IMR-90 (cell line): ENCODE measurements around the gene RBMS3. TPM values are rescaled to one million over a fixed set of nuclear protein-coding genes. Genes with fewer than 3 reads are reported as not detected.

Experiments
- ATAC-seq: fragments of 200-7000 bp; cut with Tn5 transposase; 2 replicates; pipeline ENCODE4 v1.9.1; 2020; ENCODE audit warnings: low read depth, mild to moderate bottlenecking, moderate library complexity
- BruUV-seq: library from RNA; stranded (reverse); fragments of 400-500 nt; replicated peaks from 2 replicates; lab custom pipeline; 2021; lab: Mats Ljungman, UMichigan
- CTCF ChIA-PET: fragments of 300-600 bp; formaldehyde crosslinking; extraction: SDS; loops from one replicate; lab custom pipeline; 2021; ENCODE audit warnings: antibody characterized with exemption; lab: Yijun Ruan, JAX
- POLR2A ChIA-PET: fragments of 300-600 bp; sonication (Branson Sonifier 250); formaldehyde crosslinking; loops from one replicate; lab custom pipeline; 2022; ENCODE audit warnings: antibody characterized with exemption; ENCODE audit not compliant: unreplicated experiment; lab: Charles Lee
- DNase-seq: peaks from one replicate; pipeline ENCODE4 v3.0.0; 2013
- H2AFZ ChIP-seq: replicated peaks from 2 replicates; pipeline ENCODE3; 2013; ENCODE audit warnings: low read length, mild to moderate bottlenecking; ENCODE audit not compliant: poor library complexity
- H2AK5ac ChIP-seq: 2 replicates; pipeline ENCODE4 v1.6.1; 2013; ENCODE audit warnings: low read depth, low read length, inconsistent platforms
- H2AK9ac ChIP-seq: replicated peaks from 2 replicates; pipeline ENCODE3; 2013; ENCODE audit warnings: mild to moderate bottlenecking, low read depth, low read length, moderate library complexity; ENCODE audit not compliant: poor library complexity
- H2BK120ac ChIP-seq: 2 replicates; pipeline ENCODE4 v1.6.1; 2013; ENCODE audit warnings: low read depth, low read length, inconsistent platforms
- H2BK15ac ChIP-seq: 3 replicates; pipeline ENCODE4 v1.6.1; 2013; ENCODE audit warnings: low read depth, low read length, inconsistent platforms
- H2BK20ac ChIP-seq: 2 replicates; pipeline ENCODE4 v1.6.1; 2013; ENCODE audit warnings: low read depth, mild to moderate bottlenecking, inconsistent platforms, low read length, moderate library complexity
- H2BK5ac ChIP-seq: 2 replicates; pipeline ENCODE4 v1.6.1; 2013; ENCODE audit warnings: mild to moderate bottlenecking, low read depth, low read length, inconsistent platforms; ENCODE audit not compliant: poor library complexity, severe bottlenecking
- H3K14ac ChIP-seq: replicated peaks from 2 replicates; pipeline ENCODE4 v1.6.1; 2013; ENCODE audit warnings: low read depth, low read length, inconsistent platforms
- H3K18ac ChIP-seq: 2 replicates; pipeline ENCODE4 v1.6.1; 2013; ENCODE audit warnings: low read depth, low read length, control low read depth
- H3K23ac ChIP-seq: 2 replicates; pipeline ENCODE4 v1.6.1; 2013; ENCODE audit warnings: low read depth, low read length, inconsistent platforms
- H3K27ac ChIP-seq: 2 replicates; pipeline ENCODE4 v1.5.1; 2013; ENCODE audit warnings: mild to moderate bottlenecking, control low read depth, low read length; ENCODE audit not compliant: insufficient read depth
- H3K27me3 ChIP-seq: 2 replicates; pipeline ENCODE4 v1.6.1; 2013; ENCODE audit warnings: low read length; ENCODE audit not compliant: control insufficient read depth, insufficient read depth
- H3K36me3 ChIP-seq: 2 replicates; pipeline ENCODE4 v1.6.1; 2013; ENCODE audit warnings: low read length, mixed read lengths; ENCODE audit not compliant: control insufficient read depth, insufficient read depth
- H3K4ac ChIP-seq: 2 replicates; pipeline ENCODE4 v1.6.1; 2013; ENCODE audit warnings: low read depth, low read length, inconsistent platforms
- H3K4me1 ChIP-seq: 2 replicates; pipeline ENCODE4 v1.6.1; 2013; ENCODE audit warnings: low read length, mixed read lengths; ENCODE audit not compliant: control insufficient read depth, insufficient read depth
- H3K4me2 ChIP-seq: 2 replicates; pipeline ENCODE4 v1.6.1; 2013; ENCODE audit warnings: low read depth, mild to moderate bottlenecking, control low read depth, low read length, moderate library complexity
- H3K4me3 ChIP-seq: 2 replicates; pipeline ENCODE4 v1.5.1; 2013; ENCODE audit warnings: low read depth, mild to moderate bottlenecking, control low read depth, low read length, moderate library complexity; ENCODE audit not compliant: insufficient read depth
- H3K56ac ChIP-seq: 2 replicates; pipeline ENCODE4 v1.6.1; 2013; ENCODE audit warnings: low read length, inconsistent platforms; ENCODE audit not compliant: insufficient read depth; ENCODE audit errors: extremely low read depth
- H3K79me1 ChIP-seq, 2 experiments: 2 replicates each; pipeline ENCODE4 v1.6.1; 2013; ENCODE audit warnings: low read length in 2 of 2, inconsistent platforms in 1 of 2, low read depth in 1 of 2
- H3K9ac ChIP-seq: 2 replicates; pipeline ENCODE4 v1.6.1; 2013; ENCODE audit warnings: low read depth, low read length, control low read depth
- H3K9me1 ChIP-seq: 2 replicates; pipeline ENCODE4 v1.6.1; 2013; ENCODE audit warnings: low read length, inconsistent platforms; ENCODE audit not compliant: insufficient read depth
- H3K9me3 ChIP-seq: 2 replicates; pipeline ENCODE4 v1.6.1; 2013; ENCODE audit warnings: low read length; ENCODE audit not compliant: control insufficient read depth, insufficient read depth
- H4K20me1 ChIP-seq: 2 replicates; pipeline ENCODE4 v1.6.1; 2013; ENCODE audit warnings: low read length, inconsistent platforms; ENCODE audit not compliant: insufficient read depth
- H4K5ac ChIP-seq: 2 replicates; pipeline ENCODE4 v1.6.1; 2013; ENCODE audit warnings: mild to moderate bottlenecking, low read depth, low read length, control low read depth
- H4K8ac ChIP-seq, 2 experiments: 2 replicates each; pipeline ENCODE4 v1.6.1; 2013; ENCODE audit warnings: low read depth in 2 of 2, low read length in 2 of 2, control low read depth in 1 of 2, inconsistent platforms in 1 of 2
- H4K91ac ChIP-seq: 2 replicates; pipeline ENCODE4 v1.6.1; 2013; ENCODE audit warnings: low read depth, low read length, inconsistent platforms; ENCODE audit not compliant: insufficient read depth
- BHLHE40 ChIP-seq: fragments of 150-350 bp; IDR thresholded peaks from 2 replicates; pipeline ENCODE4 v1.6.1; 2016; ENCODE audit warnings: mild to moderate bottlenecking, low read depth, low read length
- CEBPB ChIP-seq: IDR thresholded peaks from 2 replicates; pipeline ENCODE4 v1.6.1; 2012; ENCODE audit warnings: low read depth, low read length, improper control_type of control experiment
- CHD1 ChIP-seq: IDR thresholded peaks from 2 replicates; pipeline ENCODE4 v1.6.1; 2012; ENCODE audit warnings: low read depth, low read length, improper control_type of control experiment
- FOS ChIP-seq: fragments of 150-350 bp; IDR thresholded peaks from 2 replicates; pipeline ENCODE4 v1.6.1; 2016; ENCODE audit warnings: low read depth, low read length
- MAFK ChIP-seq: IDR thresholded peaks from 2 replicates; pipeline ENCODE4 v1.6.1; 2012; ENCODE audit warnings: low read depth, low read length, improper control_type of control experiment
- MAZ ChIP-seq: IDR thresholded peaks from 2 replicates; pipeline ENCODE4 v1.6.1; 2012; ENCODE audit warnings: low read depth, mild to moderate bottlenecking, low read length, improper control_type of control experiment, moderate library complexity, borderline replicate concordance
- MXI1 ChIP-seq: IDR thresholded peaks from 2 replicates; pipeline ENCODE4 v1.6.1; 2012; ENCODE audit warnings: low read depth, mild to moderate bottlenecking, low read length, moderate library complexity, borderline replicate concordance
- NFE2L2 ChIP-seq: fragments of 150-350 bp; IDR thresholded peaks from 2 replicates; pipeline ENCODE4 v1.6.1; 2016; ENCODE audit warnings: low read depth, mild to moderate bottlenecking, low read length
- POLR2A ChIP-seq: IDR thresholded peaks from 2 replicates; pipeline ENCODE4 v1.6.1; 2012; ENCODE audit warnings: mild to moderate bottlenecking, low read depth, low read length
- RAD21 ChIP-seq: IDR thresholded peaks from 2 replicates; pipeline ENCODE4 v1.6.1; 2012; ENCODE audit warnings: low read length, improper control_type of control experiment
- RCOR1 ChIP-seq: IDR thresholded peaks from 2 replicates; pipeline ENCODE4 v1.6.1; 2012; ENCODE audit warnings: mild to moderate bottlenecking, low read length, improper control_type of control experiment; ENCODE audit not compliant: insufficient replicate concordance
- RFX5 ChIP-seq: IDR thresholded peaks from 2 replicates; pipeline ENCODE4 v1.8.0; 2012; ENCODE audit warnings: low read depth, mild to moderate bottlenecking, low read length, moderate library complexity
- SMC3 ChIP-seq: fragments of 150-350 bp; IDR thresholded peaks from 2 replicates; pipeline ENCODE4 v1.6.1; 2016; ENCODE audit warnings: low read depth, mild to moderate bottlenecking, antibody characterized with exemption, low read length, moderate library complexity
- WGBS, 2 experiments: methylation state at CpG; one replicate each; pipeline versions ENCODE4 v1.1.5 to v1.1.7; 2013; ENCODE audit warnings: missing lambda C conversion rate in 2 of 2; ENCODE audit not compliant: insufficient read length in 1 of 2; ENCODE audit errors: extremely low coverage in 2 of 2; 5-methylcytosine and 5-hydroxymethylcytosine counted together
- dilution Hi-C: fragments of 300-500 bp; cut with HindIII; formaldehyde crosslinking; loops from one replicate; pipeline ENCODE4 v1.14.3; 2018; ENCODE audit warnings: low sequenced_read_pairs; ENCODE audit not compliant: unreplicated experiment
- in situ Hi-C: fragments of 300-500 bp; cut with MboI; formaldehyde crosslinking; loops from 3 replicates; pipeline ENCODE4 v1.14.3; 2019; ENCODE audit warnings: low sequenced_read_pairs, inconsistent platforms, mixed read lengths
- intact Hi-C: fragments of 100-400 bp; cut with micrococcal nuclease; formaldehyde crosslinking; loops from 2 replicates; pipeline ENCODE4 v1.10.0; 2022
- polyA plus RNA-seq, 3 experiments: library from polyadenylated mRNA; depleted of rRNA; stranded (reverse); fragments of >200 nt; gene quantifications; 2 replicates each; pipeline ENCODE4 v1.2.3, GENCODE V29; 2012; ENCODE audit warnings: low replicate concordance in 1 of 3
- total RNA-seq: library from RNA; depleted of rRNA; stranded (reverse); fragments of >200 nt; gene quantifications from 2 replicates; pipeline ENCODE4 v1.2.3, GENCODE V29; 2012
- TF ChIP-seq, protein P1 (sequence below): fragments of 150-350 bp; IDR thresholded peaks from 2 replicates; pipeline ENCODE4 v1.6.1; 2016; ENCODE audit warnings: low read depth, mild to moderate bottlenecking, low read length, moderate library complexity, borderline replicate concordance
- TF ChIP-seq, protein P2 (sequence below): fragments of 150-350 bp; IDR thresholded peaks from 2 replicates; pipeline ENCODE4 v1.6.1; 2017; ENCODE audit warnings: mild to moderate bottlenecking, antibody characterized with exemption, low read length, low read depth
- TF ChIP-seq, protein P3 (sequence below): conservative IDR thresholded peaks from 2 replicates; pipeline ENCODE4 v1.5.1; 2012; ENCODE audit warnings: mild to moderate bottlenecking, low read depth, low read length, improper control_type of control experiment

The RBMS3 gene
- total and polyA plus RNA-seq, 2 of the 4 experiments (the other 2 are of a cell fraction) = 15.2 to 127 TPM

DNA sequence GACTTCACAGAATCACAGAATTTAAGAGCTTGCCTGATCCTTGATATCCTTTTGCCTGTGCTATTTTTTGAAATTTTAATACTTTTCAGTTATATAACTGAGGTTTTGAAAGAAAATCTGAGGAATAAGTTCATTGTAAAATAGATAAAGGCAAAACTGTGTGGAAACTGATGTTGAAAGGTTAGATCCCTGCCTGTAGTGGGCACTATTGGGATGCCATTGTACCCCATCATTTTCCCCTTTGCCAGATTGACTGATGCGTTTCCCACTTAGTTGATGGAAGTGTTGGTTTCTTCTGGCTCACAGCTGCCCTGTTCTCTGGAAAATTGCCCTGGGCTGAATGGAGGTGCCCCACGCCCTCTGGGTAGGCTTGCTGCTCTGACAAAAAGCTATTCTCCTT is 387.9 kb downstream of the RBMS3 start:
- ATAC-seq = no peak
- intact Hi-C loops = no loop called here
- ChIA-PET POLR2A (no interaction called here), CTCF (interaction anchor here (0.7 kb wide), 2 partner anchors 124 to 815 kb away, joined by 3 read pairs; no protein-coding TSS in a partner anchor)
- Histone ChIP-seq H4K20me1 (no peaks in the 10 kb centered on the region), H2BK15ac (no peak overlapping the region), H3K9ac (no peak overlapping the region), H3K23ac (no peak overlapping the region), H2AFZ (no peak overlapping the region), H3K27me3 (no peaks in the 10 kb centered on the region), H2BK20ac (no peak overlapping the region), H3K14ac (no peak overlapping the region), H3K79me1 (peaks cover 0 to 5% of the 10 kb centered on the region in 2 experiments; a peak in 1 of 4 replicates), H4K8ac (no peak overlapping the region), H3K9me1 (no peaks in the 10 kb centered on the region), H3K27ac (no peak overlapping the region), H2AK9ac (no peak overlapping the region), H3K4me3 (no peak overlapping the region), H3K18ac (no peak overlapping the region), H4K5ac (no peak overlapping the region), H3K56ac (no peak overlapping the region), H3K36me3 (peaks cover 6% of the 10 kb centered on the region; the same call in 1 of the 2 replicates), H3K9me3 (no peaks in the 10 kb centered on the region), H3K4ac (no peak overlapping the region), H2BK120ac (no peak overlapping the region), H4K91ac (no peak overlapping the region), H3K4me2 (no peak overlapping the region), H2AK5ac (no peak overlapping the region), H2BK5ac (no peak overlapping the region), H3K4me1 (no peaks in the 10 kb centered on the region)
- no TSS peak for BruUV-seq
- no peak for DNase-seq
- dilution Hi-C loops = no loop called here
- no CpG with 5 or more reads among the region's 2 CpGs for WGBS, 2 experiments
- in situ Hi-C loops = no loop called here
- TF ChIP-seq RFX5 = no peak
- TF ChIP-seq RCOR1 = no peak
- TF ChIP-seq, protein P1, sequence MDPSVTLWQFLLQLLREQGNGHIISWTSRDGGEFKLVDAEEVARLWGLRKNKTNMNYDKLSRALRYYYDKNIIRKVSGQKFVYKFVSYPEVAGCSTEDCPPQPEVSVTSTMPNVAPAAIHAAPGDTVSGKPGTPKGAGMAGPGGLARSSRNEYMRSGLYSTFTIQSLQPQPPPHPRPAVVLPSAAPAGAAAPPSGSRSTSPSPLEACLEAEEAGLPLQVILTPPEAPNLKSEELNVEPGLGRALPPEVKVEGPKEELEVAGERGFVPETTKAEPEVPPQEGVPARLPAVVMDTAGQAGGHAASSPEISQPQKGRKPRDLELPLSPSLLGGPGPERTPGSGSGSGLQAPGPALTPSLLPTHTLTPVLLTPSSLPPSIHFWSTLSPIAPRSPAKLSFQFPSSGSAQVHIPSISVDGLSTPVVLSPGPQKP = no peak
- TF ChIP-seq POLR2A = no peak
- no peak for TF ChIP-seq MAFK
- TF ChIP-seq MXI1 = no peak
- no peak for TF ChIP-seq FOS
- TF ChIP-seq NFE2L2 = no peak
- TF ChIP-seq CHD1 = no peak
- TF ChIP-seq, protein P2, sequence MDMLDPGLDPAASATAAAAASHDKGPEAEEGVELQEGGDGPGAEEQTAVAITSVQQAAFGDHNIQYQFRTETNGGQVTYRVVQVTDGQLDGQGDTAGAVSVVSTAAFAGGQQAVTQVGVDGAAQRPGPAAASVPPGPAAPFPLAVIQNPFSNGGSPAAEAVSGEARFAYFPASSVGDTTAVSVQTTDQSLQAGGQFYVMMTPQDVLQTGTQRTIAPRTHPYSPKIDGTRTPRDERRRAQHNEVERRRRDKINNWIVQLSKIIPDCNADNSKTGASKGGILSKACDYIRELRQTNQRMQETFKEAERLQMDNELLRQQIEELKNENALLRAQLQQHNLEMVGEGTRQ = no peak
- no peak for TF ChIP-seq BHLHE40
- TF ChIP-seq SMC3 = no peak
- TF ChIP-seq MAZ = no peak
- no peak for TF ChIP-seq CEBPB
- TF ChIP-seq, protein P3, sequence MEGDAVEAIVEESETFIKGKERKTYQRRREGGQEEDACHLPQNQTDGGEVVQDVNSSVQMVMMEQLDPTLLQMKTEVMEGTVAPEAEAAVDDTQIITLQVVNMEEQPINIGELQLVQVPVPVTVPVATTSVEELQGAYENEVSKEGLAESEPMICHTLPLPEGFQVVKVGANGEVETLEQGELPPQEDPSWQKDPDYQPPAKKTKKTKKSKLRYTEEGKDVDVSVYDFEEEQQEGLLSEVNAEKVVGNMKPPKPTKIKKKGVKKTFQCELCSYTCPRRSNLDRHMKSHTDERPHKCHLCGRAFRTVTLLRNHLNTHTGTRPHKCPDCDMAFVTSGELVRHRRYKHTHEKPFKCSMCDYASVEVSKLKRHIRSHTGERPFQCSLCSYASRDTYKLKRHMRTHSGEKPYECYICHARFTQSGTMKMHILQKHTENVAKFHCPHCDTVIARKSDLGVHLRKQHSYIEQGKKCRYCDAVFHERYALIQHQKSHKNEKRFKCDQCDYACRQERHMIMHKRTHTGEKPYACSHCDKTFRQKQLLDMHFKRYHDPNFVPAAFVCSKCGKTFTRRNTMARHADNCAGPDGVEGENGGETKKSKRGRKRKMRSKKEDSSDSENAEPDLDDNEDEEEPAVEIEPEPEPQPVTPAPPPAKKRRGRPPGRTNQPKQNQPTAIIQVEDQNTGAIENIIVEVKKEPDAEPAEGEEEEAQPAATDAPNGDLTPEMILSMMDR = no peak
- TF ChIP-seq RAD21 = no peak
